GM12878 (cell line): ENCODE results near the gene BAK1. TPM values are rescaled to one million over a fixed set of nuclear protein-coding genes. Genes with fewer than 3 reads are reported as not detected.

ENCODE experiments used
- ATAC-seq: fragments of 200-7000 bp; cut with Tn5 transposase; 3 replicates; pipeline ENCODE4 v1.9.1; 2020; ENCODE audit warnings: mild to moderate bottlenecking, moderate library complexity
- BruUV-seq: library from RNA; stranded (reverse); fragments of 400-500 nt; replicated peaks from 2 replicates; lab custom pipeline; 2021; lab: Mats Ljungman, UMichigan
- CTCF ChIA-PET: fragments of 300-600 bp; sonication (Branson Sonifier 250); formaldehyde crosslinking; extraction: SDS; loops from one replicate; lab custom pipeline; 2021; ENCODE audit warnings: inconsistent platforms; lab: Yijun Ruan, JAX
- POLR2A ChIA-PET: fragments of 350-600 bp; formaldehyde crosslinking; extraction: SDS; loops from one replicate; lab custom pipeline; 2021; ENCODE audit warnings: inconsistent platforms; lab: Charles Lee
- RAD21 ChIA-PET: fragments of 300-600 bp; sonication (Branson Sonifier 250); formaldehyde crosslinking; loops from one replicate; lab custom pipeline; 2023; ENCODE audit warnings: antibody characterized with exemption; ENCODE audit not compliant: unreplicated experiment; lab: Charles Lee
- SMC1A ChIA-PET: fragments of 300-600 bp; sonication (Branson Sonifier 250); formaldehyde crosslinking; loops from one replicate; lab custom pipeline; 2023; ENCODE audit not compliant: unreplicated experiment, uncharacterized antibody; lab: Charles Lee
- DNase-seq: peaks from one replicate; pipeline ENCODE4 v3.0.0-alpha.2; 2011; ENCODE audit warnings: low read depth, low spot score
- FAIRE-seq: peaks from 3 replicates; lab custom pipeline; 2011; peaks lifted over from hg19 to GRCh38; lab: Jason Lieb, UNC
- H2AFZ ChIP-seq: 2 replicates; pipeline ENCODE4 v1.6.0; 2011; ENCODE audit warnings: low read depth, low read length, control low read depth; ENCODE audit not compliant: control insufficient read depth
- H3K27ac ChIP-seq: 2 replicates; pipeline ENCODE4 v1.5.1; 2011; ENCODE audit warnings: control low read depth; ENCODE audit not compliant: control insufficient read depth, insufficient read depth
- H3K27me3 ChIP-seq, 2 experiments: replicated peaks in 1 of 2; 2 replicates each; pipeline versions ENCODE4 v1.6.0 to v1.6.1; 2011; ENCODE audit warnings: low read length in 1 of 2; ENCODE audit not compliant: control insufficient read depth in 2 of 2, insufficient read depth in 2 of 2
- H3K36me3 ChIP-seq, 2 experiments: 2 replicates each; pipeline ENCODE4 v1.5.1; 2011; ENCODE audit warnings: low read length in 1 of 2; ENCODE audit not compliant: control insufficient read depth in 2 of 2, insufficient read depth in 2 of 2
- H3K4me1 ChIP-seq: 2 replicates; pipeline ENCODE4 v1.6.1; 2011; ENCODE audit warnings: mild to moderate bottlenecking, low read length, moderate library complexity, mixed read lengths; ENCODE audit not compliant: control insufficient read depth, insufficient read depth
- H3K4me2 ChIP-seq: 2 replicates; pipeline ENCODE4 v1.6.0; 2011; ENCODE audit warnings: control low read depth; ENCODE audit not compliant: control insufficient read depth, insufficient read depth
- H3K4me3 ChIP-seq: fragments of 200-600 bp; sonication (generic); 2 replicates; pipeline ENCODE4 v1.5.1; 2016
- H3K79me2 ChIP-seq: 2 replicates; pipeline ENCODE4 v1.6.0; 2011; ENCODE audit warnings: low read length; ENCODE audit not compliant: control insufficient read depth, insufficient read depth
- H3K9ac ChIP-seq: 2 replicates; pipeline ENCODE4 v1.8.0; 2011; ENCODE audit warnings: low read length, control low read depth, mixed read lengths; ENCODE audit not compliant: control insufficient read depth, insufficient read depth
- H3K9me3 ChIP-seq: replicated peaks from 3 replicates; pipeline ENCODE4 v1.5.1; 2011; ENCODE audit warnings: mild to moderate bottlenecking, low read length; ENCODE audit not compliant: control insufficient read depth, insufficient read depth
- H4K20me1 ChIP-seq: 2 replicates; pipeline ENCODE4 v1.6.0; 2011; ENCODE audit not compliant: control insufficient read depth, insufficient read depth
- BHLHE40 ChIP-seq, 2 experiments: fragments of 450-650 bp in 1 of 2; IDR thresholded peaks; 2 replicates each; pipeline ENCODE4 v1.6.1; 2011 to 2017; ENCODE audit warnings: low read depth in 2 of 2, borderline replicate concordance in 1 of 2, improper control_type of control experiment in 1 of 2, low read length in 1 of 2, mild to moderate bottlenecking in 1 of 2
- KAT2A ChIP-seq: conservative IDR thresholded peaks from 2 replicates; pipeline ENCODE4 v1.6.1; 2011; ENCODE audit warnings: low read depth, low read length; ENCODE audit not compliant: control insufficient read depth
- KDM1A ChIP-seq: fragments of 200-600 bp; sonication (generic); IDR thresholded peaks from 2 replicates; pipeline ENCODE4 v1.6.1; 2016; ENCODE audit warnings: borderline replicate concordance
- PAX5 ChIP-seq: IDR thresholded peaks from 2 replicates; pipeline ENCODE4 v1.6.1; 2011; ENCODE audit warnings: low read depth, low read length, borderline replicate concordance
- TCF3 ChIP-seq: IDR thresholded peaks from 2 replicates; pipeline ENCODE4 v1.6.1; 2012; ENCODE audit warnings: low read depth, mild to moderate bottlenecking, low read length, borderline replicate concordance; ENCODE audit not compliant: insufficient read depth
- ZNF687 ChIP-seq: fragments of 450-650 bp; IDR thresholded peaks from 2 replicates; pipeline ENCODE4 v1.6.1; 2017; ENCODE audit warnings: mild to moderate bottlenecking, moderate library complexity
- WGBS: methylation state at CpG from one replicate; pipeline ENCODE4 v1.1.6; 2016; ENCODE audit warnings: low lambda C conversion rate; ENCODE audit not compliant: insufficient replicate concordance, insufficient coverage; ENCODE audit errors: missing lambda C conversion rate; 5-methylcytosine and 5-hydroxymethylcytosine counted together
- in situ Hi-C: fragments of 300-500 bp; cut with MboI; formaldehyde crosslinking; loops from 9 replicates; pipeline ENCODE4 v1.14.3; 2018; ENCODE audit warnings: mixed read lengths
- intact Hi-C: fragments of 100-400 bp; cut with micrococcal nuclease; formaldehyde crosslinking; loops from one replicate; pipeline ENCODE4 v1.14.2; 2022; ENCODE audit not compliant: unreplicated experiment
- polyA plus RNA-seq, 11 experiments: library from polyadenylated mRNA; depleted of rRNA in 4 of 11; unstranded in 6 of 11; stranded (reverse) in 5 of 11; fragments of >200 nt; fragmentation: Nextera tagmentation in 4 of 11; fragmentation: Illumina TruSeq in 1 of 11; extraction: Ambion mirVana in 4 of 11; extraction: Trizol in 1 of 11; gene quantifications; 1 replicate in 1 of 11; 2 replicates in 10 of 11; pipeline versions ENCODE4 v1.2.1 to v1.2.3, GENCODE V29; 2011 to 2016; ENCODE audit warnings: inconsistent platforms in 2 of 11, missing spikeins in 2 of 11, low read depth in 1 of 11
- total RNA-seq, 4 experiments: library from RNA; depleted of rRNA in 3 of 4; stranded (reverse); fragments of >200 nt in 3 of 4; fragmentation: Illumina TruSeq in 1 of 4; extraction: Trizol in 1 of 4; gene quantifications; 2 replicates each; pipeline versions ENCODE4 v1.2.1 to v1.2.3, GENCODE V29; 2013 to 2021

Gene BAK1
- total and polyA plus RNA-seq, 10 of the 15 experiments (the other 5 are each of a cell fraction or from before 2014, with no cell fraction given), result 6.3 to 65.8 (median 29.6) TPM

- no peaks in the 10 kb centered on the region; the same call in 2 of the 3 replicates for H3K9me3 ChIP-seq
- no peaks in the 10 kb centered on the region; the same call in 1 of the 2 replicates for H4K20me1 ChIP-seq
- in situ Hi-C loops, result no loop called here
- ChIA-PET POLR2A (interaction anchor here (0.6 to 1.3 kb wide), 4 partner anchors 8 to 368 kb away, joined by 3 to 5 read pairs (median 3); no protein-coding TSS in a partner anchor), RAD21 (interaction anchor here (0.7 to 1.0 kb wide), 3 partner anchors 10 to 31 kb away, joined by 3 read pairs; no protein-coding TSS in a partner anchor), SMC1A (interaction anchor here (0.6 to 1.3 kb wide), 2 partner anchors 43 to 67 kb away, joined by 3 read pairs; no protein-coding TSS in a partner anchor), CTCF (interaction anchor here (0.6 to 1.1 kb wide), 3 partner anchors 11 to 150 kb away, joined by 3 to 5 read pairs (median 4); no protein-coding TSS in a partner anchor)
- intact Hi-C loops, result loop anchor here (10.0 kb wide), 1 partner anchor 372 kb away; the partner anchor contains the start of genes HSD17B8, RING1, RXRB and SLC39A7
- ATAC-seq, result no peak
- DNase-seq, result no peak
- H3K27me3 ChIP-seq, result no peaks in the 10 kb centered on the region
- H3K79me2 ChIP-seq, result peaks cover 35% of the 10 kb centered on the region
- H3K4me1 ChIP-seq, result peaks cover 21% of the 10 kb centered on the region
- H3K27ac ChIP-seq, result peak overlapping the region; percentile 95; the same call in 1 of the 2 replicates
- 95% methylated on average over 11 of the region's 11 CpGs for WGBS
- H3K36me3 ChIP-seq, result peaks cover 22 to 29% of the 10 kb centered on the region in 2 experiments
- no peak for TF ChIP-seq BHLHE40 (IDR thresholded peaks at IDR 0.05; ENCODE audit: borderline replicate concordance in 1 of 2, low read depth in 2 of 2, low read length in 1 of 2)
- TF ChIP-seq KAT2A, result no peak
- no peak for TF ChIP-seq ZNF687
- no peak for TF ChIP-seq TCF3
- no peak for TF ChIP-seq PAX5
- TF ChIP-seq KDM1A, result no peak
- no peak overlapping the region for H3K4me3 ChIP-seq
- BruUV-seq, result TSS peak; percentile 29
- no peak for FAIRE-seq
- H3K4me2 ChIP-seq, result peak overlapping the region; percentile 93; the same call in 1 of the 2 replicates
- H2AFZ ChIP-seq, result no peak overlapping the region
- H3K9ac ChIP-seq, result peak overlapping the region; percentile 22; the same call in 1 of the 2 replicates
Observed at GRCh38 chr6:33576668-33577067, 3.4 kb downstream of the BAK1 start.
